K562 (cell line): ENCODE results near the gene PAF1. TPM values are rescaled to one million over a fixed set of nuclear protein-coding genes. Genes with fewer than 3 reads are reported as not detected.

Source experiments
- ARID2 ChIP-seq: fragments of 450-650 bp; IDR thresholded peaks from 2 replicates; pipeline ENCODE4 v1.6.1; 2017; ENCODE audit warnings: antibody characterized with exemption, mild to moderate bottlenecking
- ATF1 ChIP-seq, 2 experiments: fragments of 450-650 bp in 1 of 2; IDR thresholded peaks; 2 replicates each; pipeline ENCODE4 v1.6.1; 2016; ENCODE audit warnings: missing compliant biosample characterization in 1 of 2, missing genetic modification characterization in 1 of 2
- BCOR ChIP-seq: fragments of 450-650 bp; IDR thresholded peaks from 2 replicates; pipeline ENCODE4 v1.6.1; 2016
- CHD4 ChIP-seq: fragments of 200-600 bp; sonication (generic); IDR thresholded peaks from 3 replicates; pipeline ENCODE4 v1.6.1; 2012; ENCODE audit warnings: low read depth, mild to moderate bottlenecking, mixed read lengths, low read length, inconsistent platforms; ENCODE audit not compliant: insufficient read depth, insufficient replicate concordance, poor library complexity, severe bottlenecking
- HEY1 ChIP-seq: fragments of 250-450 bp; sonication (Bioruptor Pico); IDR thresholded peaks from 2 replicates; pipeline ENCODE4 v1.5.0; 2020; ENCODE audit warnings: mild to moderate bottlenecking, moderate library complexity, borderline replicate concordance
- MYC ChIP-seq, 2 experiments: fragments of 250-450 bp in 1 of 2; sonication (Bioruptor Pico) in 1 of 2; IDR thresholded peaks; 2 replicates each; pipeline versions ENCODE4 v1.5.1 to v1.6.1; 2012 to 2021; ENCODE audit warnings: low read depth in 2 of 2, borderline replicate concordance in 1 of 2, improper control_type of control experiment in 1 of 2, low read length in 1 of 2, mild to moderate bottlenecking in 1 of 2, moderate library complexity in 1 of 2
- NCOA2 ChIP-seq, 2 experiments: fragments of 450-650 bp; IDR thresholded peaks; 2 replicates each; pipeline ENCODE4 v1.6.1; 2018; ENCODE audit warnings: mild to moderate bottlenecking in 2 of 2, moderate library complexity in 1 of 2; ENCODE audit not compliant: partially characterized antibody in 2 of 2
- NCOA6 ChIP-seq: fragments of 450-650 bp; IDR thresholded peaks from 2 replicates; pipeline ENCODE4 v1.6.1; 2017; ENCODE audit warnings: mild to moderate bottlenecking
- NEUROD1 ChIP-seq: fragments of 150-350 bp; IDR thresholded peaks from 2 replicates; pipeline ENCODE4 v1.6.1; 2014; ENCODE audit warnings: borderline replicate concordance, low read length, low read depth; ENCODE audit not compliant: partially characterized antibody
- NFIC ChIP-seq: fragments of 450-650 bp; IDR thresholded peaks from 2 replicates; pipeline ENCODE4 v1.6.1; 2017; ENCODE audit warnings: mild to moderate bottlenecking, inconsistent platforms
- PHB2 ChIP-seq: fragments of 450-650 bp; IDR thresholded peaks from 2 replicates; pipeline ENCODE4 v1.6.1; 2017; ENCODE audit warnings: low read depth
- RAD51 ChIP-seq: fragments of 450-650 bp; IDR thresholded peaks from 2 replicates; pipeline ENCODE4 v1.7.1; 2016; ENCODE audit warnings: low read depth, mild to moderate bottlenecking, borderline replicate concordance
- RCOR1 ChIP-seq, 2 experiments: IDR thresholded peaks; 2 replicates each; pipeline ENCODE4 v1.6.1; 2012; ENCODE audit warnings: low read depth in 2 of 2, low read length in 2 of 2, borderline replicate concordance in 1 of 2, improper control_type of control experiment in 1 of 2
- TEAD4 ChIP-seq, 2 experiments: sonication (generic) in 1 of 2; formaldehyde crosslinking in 1 of 2; IDR thresholded peaks; 2 replicates each; pipeline versions ENCODE4 v1.6.1 to v1.8.0; 2012 to 2022; ENCODE audit warnings: borderline replicate concordance in 1 of 2, inconsistent platforms in 1 of 2, low read length in 1 of 2, mild to moderate bottlenecking in 1 of 2, missing genetic modification reagents in 1 of 2
- ZBED1 ChIP-seq: IDR thresholded peaks from 2 replicates; pipeline ENCODE4 v1.6.1; 2014
- ZNF780A ChIP-seq: fragments of 250-450 bp; sonication (Bioruptor Pico); IDR thresholded peaks from 2 replicates; pipeline ENCODE4 v1.5.0; 2021; ENCODE audit warnings: mild to moderate bottlenecking
- polyA plus RNA-seq, 8 experiments: library from polyadenylated mRNA; depleted of rRNA in 4 of 8; stranded (reverse) in 5 of 8; unstranded in 3 of 8; fragments of >200 nt; fragmentation: Nextera tagmentation in 2 of 8; fragmentation: Illumina TruSeq in 1 of 8; extraction: Ambion mirVana in 2 of 8; extraction: Trizol in 1 of 8; gene quantifications; 2 replicates each; pipeline versions ENCODE4 v1.2.1 to v1.2.3, GENCODE V29; 2011 to 2014; ENCODE audit warnings: inconsistent platforms in 1 of 8, missing spikeins in 1 of 8
- total RNA-seq, 7 experiments: library from RNA; depleted of rRNA in 6 of 7; stranded (reverse); fragments of >200 nt in 6 of 7; fragmentation: Illumina TruSeq in 2 of 7; extraction: Trizol in 2 of 7; gene quantifications; 2 replicates each; pipeline versions ENCODE4 v1.2.1 to v1.2.3, GENCODE V29; 2011 to 2021; ENCODE audit warnings: low replicate concordance in 1 of 7
- TF ChIP-seq, protein P1 (sequence below): sonication (generic); formaldehyde crosslinking; IDR thresholded peaks from 2 replicates; pipeline ENCODE4 v1.8.1; 2023; ENCODE audit warnings: missing genetic modification reagents, mild to moderate bottlenecking, borderline replicate concordance
- TF ChIP-seq, protein P2 (sequence below): fragments of 450-650 bp; IDR thresholded peaks from 2 replicates; pipeline ENCODE4 v1.7.1; 2018; ENCODE audit warnings: mild to moderate bottlenecking, low read depth; ENCODE audit not compliant: partially characterized antibody

Gene PAF1
- total and polyA plus RNA-seq, 9 of the 15 experiments (the other 6 are each of a cell fraction or from before 2014, with no cell fraction given) = 1.5 to 45.0 (median 33.8) TPM

DNA sequence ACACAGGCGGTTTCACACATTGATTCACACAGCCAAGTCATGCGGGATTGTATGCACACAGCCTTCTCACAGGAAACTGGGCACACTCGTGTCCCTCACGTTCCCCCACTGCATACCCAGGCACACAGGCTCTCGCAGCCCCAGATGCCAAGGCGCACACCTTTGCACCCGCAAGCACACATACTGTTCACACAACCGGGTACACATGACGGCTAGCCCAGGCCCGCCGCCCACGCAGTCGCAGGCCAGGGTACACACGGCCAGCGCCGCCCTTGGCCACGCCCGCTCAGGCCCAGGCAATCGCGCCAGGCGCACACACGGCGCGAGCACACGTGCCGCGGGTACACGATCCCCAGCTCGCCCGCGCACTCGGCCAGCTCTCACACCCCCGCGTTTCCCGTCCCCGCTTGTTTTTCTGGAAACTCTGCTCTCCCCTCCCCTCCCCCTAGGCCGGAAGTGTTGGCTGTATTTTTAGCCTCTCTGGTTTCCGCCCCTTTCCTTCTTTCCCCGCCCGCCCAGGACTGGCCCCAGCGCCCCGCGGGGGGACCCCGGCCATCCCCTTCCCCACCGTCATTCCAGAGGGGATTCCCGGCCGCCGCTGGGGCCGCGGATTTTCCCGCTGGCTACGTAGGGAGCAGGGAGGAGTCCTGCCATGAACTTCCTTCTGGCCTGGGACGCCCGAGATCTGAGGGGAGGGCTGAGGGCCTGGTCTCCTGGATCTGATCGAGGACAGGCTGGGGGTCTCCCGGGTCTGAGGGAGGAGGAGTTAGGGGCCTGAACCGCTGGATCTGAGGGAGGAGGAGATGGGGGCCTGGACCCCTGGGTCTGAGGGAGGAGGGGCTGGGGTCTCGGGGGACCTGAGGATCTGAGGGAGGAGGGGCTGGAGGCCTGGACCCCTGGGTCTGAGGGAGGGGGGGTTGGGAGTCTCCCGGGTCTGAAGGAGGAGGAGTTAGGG lies 11.7 kb upstream of the PAF1 start (continued):
- TF ChIP-seq, protein P1, sequence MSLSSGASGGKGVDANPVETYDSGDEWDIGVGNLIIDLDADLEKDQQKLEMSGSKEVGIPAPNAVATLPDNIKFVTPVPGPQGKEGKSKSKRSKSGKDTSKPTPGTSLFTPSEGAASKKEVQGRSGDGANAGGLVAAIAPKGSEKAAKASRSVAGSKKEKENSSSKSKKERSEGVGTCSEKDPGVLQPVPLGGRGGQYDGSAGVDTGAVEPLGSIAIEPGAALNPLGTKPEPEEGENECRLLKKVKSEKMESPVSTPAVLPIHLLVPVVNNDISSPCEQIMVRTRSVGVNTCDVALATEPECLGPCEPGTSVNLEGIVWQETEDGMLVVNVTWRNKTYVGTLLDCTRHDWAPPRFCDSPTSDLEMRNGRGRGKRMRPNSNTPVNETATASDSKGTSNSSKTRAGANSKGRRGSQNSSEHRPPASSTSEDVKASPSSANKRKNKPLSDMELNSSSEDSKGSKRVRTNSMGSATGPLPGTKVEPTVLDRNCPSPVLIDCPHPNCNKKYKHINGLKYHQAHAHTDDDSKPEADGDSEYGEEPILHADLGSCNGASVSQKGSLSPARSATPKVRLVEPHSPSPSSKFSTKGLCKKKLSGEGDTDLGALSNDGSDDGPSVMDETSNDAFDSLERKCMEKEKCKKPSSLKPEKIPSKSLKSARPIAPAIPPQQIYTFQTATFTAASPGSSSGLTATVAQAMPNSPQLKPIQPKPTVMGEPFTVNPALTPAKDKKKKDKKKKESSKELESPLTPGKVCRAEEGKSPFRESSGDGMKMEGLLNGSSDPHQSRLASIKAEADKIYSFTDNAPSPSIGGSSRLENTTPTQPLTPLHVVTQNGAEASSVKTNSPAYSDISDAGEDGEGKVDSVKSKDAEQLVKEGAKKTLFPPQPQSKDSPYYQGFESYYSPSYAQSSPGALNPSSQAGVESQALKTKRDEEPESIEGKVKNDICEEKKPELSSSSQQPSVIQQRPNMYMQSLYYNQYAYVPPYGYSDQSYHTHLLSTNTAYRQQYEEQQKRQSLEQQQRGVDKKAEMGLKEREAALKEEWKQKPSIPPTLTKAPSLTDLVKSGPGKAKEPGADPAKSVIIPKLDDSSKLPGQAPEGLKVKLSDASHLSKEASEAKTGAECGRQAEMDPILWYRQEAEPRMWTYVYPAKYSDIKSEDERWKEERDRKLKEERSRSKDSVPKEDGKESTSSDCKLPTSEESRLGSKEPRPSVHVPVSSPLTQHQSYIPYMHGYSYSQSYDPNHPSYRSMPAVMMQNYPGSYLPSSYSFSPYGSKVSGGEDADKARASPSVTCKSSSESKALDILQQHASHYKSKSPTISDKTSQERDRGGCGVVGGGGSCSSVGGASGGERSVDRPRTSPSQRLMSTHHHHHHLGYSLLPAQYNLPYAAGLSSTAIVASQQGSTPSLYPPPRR (CRISPR knock-in tag) = no peak
- TF ChIP-seq NFIC = peak; percentile 37
- no peak for TF ChIP-seq HEY1
- peak; percentile 70 for TF ChIP-seq TEAD4 (IDR thresholded peaks at IDR 0.05; ENCODE audit: low read length)
- no peak for TF ChIP-seq TEAD4 (CRISPR knock-in tag; IDR thresholded peaks at IDR 0.05; ENCODE audit: borderline replicate concordance)
- peak; percentile 52 for TF ChIP-seq BCOR
- TF ChIP-seq ARID2 = peak; percentile 100
- 0 out of 2 replicates have a peak, but pooled peaks have one; percentile 16 for TF ChIP-seq ZBED1
- peak; percentile 90 for TF ChIP-seq MYC (IDR thresholded peaks at IDR 0.05; ENCODE audit: low read depth, low read length)
- TF ChIP-seq MYC (CRISPR knock-in tag; IDR thresholded peaks at IDR 0.05; ENCODE audit: borderline replicate concordance, low read depth) = no peak
- TF ChIP-seq NEUROD1 = peak; percentile 60
- no peak for TF ChIP-seq NCOA2 (IDR thresholded peaks at IDR 0.05; ENCODE audit: partially characterized antibody in 2 of 2)
- TF ChIP-seq ATF1 (CRISPR knock-in tag; IDR thresholded peaks at IDR 0.05) = no peak
- peak; percentile 41; the same call in 1 of the 2 replicates for TF ChIP-seq ATF1 (tag; IDR thresholded peaks at IDR 0.05)
- TF ChIP-seq CHD4 = no peak
- 0 out of 2 replicates have a peak, but pooled peaks have one; percentile 41 for TF ChIP-seq RAD51
- TF ChIP-seq PHB2 = no peak
- TF ChIP-seq ZNF780A (CRISPR knock-in tag) = no peak
- no peak for TF ChIP-seq RCOR1 (IDR thresholded peaks at IDR 0.05; ENCODE audit: borderline replicate concordance in 1 of 2, low read depth in 2 of 2, low read length in 2 of 2)
- TF ChIP-seq NCOA6 = no peak; the same call in 1 of the 2 replicates
- TF ChIP-seq, protein P2, sequence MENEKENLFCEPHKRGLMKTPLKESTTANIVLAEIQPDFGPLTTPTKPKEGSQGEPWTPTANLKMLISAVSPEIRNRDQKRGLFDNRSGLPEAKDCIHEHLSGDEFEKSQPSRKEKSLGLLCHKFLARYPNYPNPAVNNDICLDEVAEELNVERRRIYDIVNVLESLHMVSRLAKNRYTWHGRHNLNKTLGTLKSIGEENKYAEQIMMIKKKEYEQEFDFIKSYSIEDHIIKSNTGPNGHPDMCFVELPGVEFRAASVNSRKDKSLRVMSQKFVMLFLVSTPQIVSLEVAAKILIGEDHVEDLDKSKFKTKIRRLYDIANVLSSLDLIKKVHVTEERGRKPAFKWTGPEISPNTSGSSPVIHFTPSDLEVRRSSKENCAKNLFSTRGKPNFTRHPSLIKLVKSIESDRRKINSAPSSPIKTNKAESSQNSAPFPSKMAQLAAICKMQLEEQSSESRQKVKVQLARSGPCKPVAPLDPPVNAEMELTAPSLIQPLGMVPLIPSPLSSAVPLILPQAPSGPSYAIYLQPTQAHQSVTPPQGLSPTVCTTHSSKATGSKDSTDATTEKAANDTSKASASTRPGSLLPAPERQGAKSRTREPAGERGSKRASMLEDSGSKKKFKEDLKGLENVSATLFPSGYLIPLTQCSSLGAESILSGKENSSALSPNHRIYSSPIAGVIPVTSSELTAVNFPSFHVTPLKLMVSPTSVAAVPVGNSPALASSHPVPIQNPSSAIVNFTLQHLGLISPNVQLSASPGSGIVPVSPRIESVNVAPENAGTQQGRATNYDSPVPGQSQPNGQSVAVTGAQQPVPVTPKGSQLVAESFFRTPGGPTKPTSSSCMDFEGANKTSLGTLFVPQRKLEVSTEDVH = peak; percentile 47
